ENCODE results near the gene BMPR2.

The BMPR2 gene

GRCh38 chr2:202337706-202338346 lies 38.3 kb upstream of the BMPR2 start:
- no peaks in the 10 kb centered on the region for H3K79me1 ChIP-seq (replicated peaks; ENCODE audit: low read length, poor library complexity, severe bottlenecking)
- no peak overlapping the region for H3K14ac ChIP-seq (ENCODE audit: low read length in 2 of 2)
- no peak overlapping the region for H3K4me3 ChIP-seq (ENCODE audit: insufficient read depth in 1 of 2, low read depth in 1 of 2, low read length in 2 of 2)
- no peak overlapping the region for H4K8ac ChIP-seq (ENCODE audit: low read length)
- no peak overlapping the region for H3K9ac ChIP-seq (ENCODE audit: low read length)
- H2BK12ac ChIP-seq (ENCODE audit: low read length in 2 of 2), result no peak overlapping the region
- no peaks in the 10 kb centered on the region for H3K36me3 ChIP-seq (ENCODE audit: control insufficient read depth in 1 of 2, insufficient read depth in 2 of 2, low read depth in 1 of 2, low read length in 2 of 2)
- DNase-seq, result no peak
- no peak overlapping the region for H3K27ac ChIP-seq (ENCODE audit: low read length, poor library complexity, severe bottlenecking)
- no peak overlapping the region for H3K18ac ChIP-seq (ENCODE audit: low read depth in 1 of 2, low read length in 2 of 2)
- H3K9me3 ChIP-seq (ENCODE audit: control insufficient read depth, low read length), result no peaks in the 10 kb centered on the region
- H3K4me1 ChIP-seq (ENCODE audit: control insufficient read depth, insufficient read depth, low read depth, low read length), result peaks cover 2% of the 10 kb centered on the region
- H3K4ac ChIP-seq (ENCODE audit: low read depth in 1 of 2, low read length in 2 of 2), result no peak overlapping the region
- H3K4me2 ChIP-seq (ENCODE audit: low read length, poor library complexity, severe bottlenecking), result no peak overlapping the region
- no peak overlapping the region for H4K91ac ChIP-seq (ENCODE audit: low read length)
- H2AK5ac ChIP-seq (ENCODE audit: low read length, severe bottlenecking), result no peak overlapping the region
- no peak overlapping the region for H2AFZ ChIP-seq (ENCODE audit: low read depth, low read length)
- WGBS, result 91% methylated on average over 6 of the region's 7 CpGs
- H2BK5ac ChIP-seq (ENCODE audit: low read depth, low read length, poor library complexity, severe bottlenecking), result no peak overlapping the region
- no peak overlapping the region for H2BK120ac ChIP-seq (ENCODE audit: low read depth, low read length)
- no peak overlapping the region for H3K23ac ChIP-seq (ENCODE audit: low read length in 2 of 2)
- no peak overlapping the region for H2BK15ac ChIP-seq (ENCODE audit: low read depth, poor library complexity, severe bottlenecking)
- H3K27me3 ChIP-seq (ENCODE audit: control insufficient read depth in 1 of 2, insufficient read depth in 1 of 2, low read length in 2 of 2), result no peaks in the 10 kb centered on the region

GRCh38 chr2:202339071-202339870 lies 36.9 kb upstream of the BMPR2 start:
- Histone ChIP-seq H2BK12ac (ENCODE audit: low read length in 2 of 2) (no peak overlapping the region), H3K36me3 (ENCODE audit: control insufficient read depth in 1 of 2, insufficient read depth in 2 of 2, low read depth in 1 of 2, low read length in 2 of 2) (no peaks in the 10 kb centered on the region), H3K4ac (ENCODE audit: low read depth in 1 of 2, low read length in 2 of 2) (no peak overlapping the region), H2AK5ac (ENCODE audit: low read length, severe bottlenecking) (no peak overlapping the region), H2BK5ac (ENCODE audit: low read depth, low read length, poor library complexity, severe bottlenecking) (no peak overlapping the region), H3K4me1 (ENCODE audit: control insufficient read depth, insufficient read depth, low read depth, low read length) (peaks cover 2% of the 10 kb centered on the region), H3K23ac (ENCODE audit: low read length in 2 of 2) (no peak overlapping the region), H3K9me3 (ENCODE audit: control insufficient read depth, low read length) (no peaks in the 10 kb centered on the region), H3K4me2 (ENCODE audit: low read length, poor library complexity, severe bottlenecking) (no peak overlapping the region), H2AFZ (ENCODE audit: low read depth, low read length) (no peak overlapping the region), H3K79me1 (replicated peaks; ENCODE audit: low read length, poor library complexity, severe bottlenecking) (no peaks in the 10 kb centered on the region), H4K8ac (ENCODE audit: low read length) (no peak overlapping the region), H3K18ac (ENCODE audit: low read depth in 1 of 2, low read length in 2 of 2) (no peak overlapping the region), H4K91ac (ENCODE audit: low read length) (no peak overlapping the region), H2BK15ac (ENCODE audit: low read depth, poor library complexity, severe bottlenecking) (no peak overlapping the region), H3K27me3 (ENCODE audit: control insufficient read depth in 1 of 2, insufficient read depth in 1 of 2, low read length in 2 of 2) (no peaks in the 10 kb centered on the region), H2BK120ac (ENCODE audit: low read depth, low read length) (no peak overlapping the region), H3K14ac (ENCODE audit: low read length in 2 of 2) (no peak overlapping the region), H3K9ac (ENCODE audit: low read length) (no peak overlapping the region), H3K27ac (ENCODE audit: low read length, poor library complexity, severe bottlenecking) (no peak overlapping the region), H3K4me3 (ENCODE audit: insufficient read depth in 1 of 2, low read depth in 1 of 2, low read length in 2 of 2) (no peak overlapping the region)
- peak; percentile 42 for DNase-seq
- WGBS, result 94% methylated on average over 2 of the region's 3 CpGs

GRCh38 chr2:202344178-202344577 lies 31.9 kb upstream of the BMPR2 start:
- WGBS, result no CpG with 5 or more reads among the region's 1 CpG

GRCh38 chr2:202346180-202346579 lies 29.9 kb upstream of the BMPR2 start:
- Histone ChIP-seq H3K27ac (ENCODE audit: low read length, poor library complexity, severe bottlenecking) (no peak overlapping the region), H3K4me2 (ENCODE audit: low read length, poor library complexity, severe bottlenecking) (no peak overlapping the region), H3K23ac (ENCODE audit: low read length in 2 of 2) (no peak overlapping the region), H4K91ac (ENCODE audit: low read length) (no peak overlapping the region), H2BK5ac (ENCODE audit: low read depth, low read length, poor library complexity, severe bottlenecking) (no peak overlapping the region), H3K4me3 (ENCODE audit: insufficient read depth in 1 of 2, low read depth in 1 of 2, low read length in 2 of 2) (no peak overlapping the region), H3K9me3 (ENCODE audit: control insufficient read depth, low read length) (no peaks in the 10 kb centered on the region), H2BK15ac (ENCODE audit: low read depth, poor library complexity, severe bottlenecking) (no peak overlapping the region), H3K4me1 (ENCODE audit: control insufficient read depth, insufficient read depth, low read depth, low read length) (no peaks in the 10 kb centered on the region), H3K79me1 (replicated peaks; ENCODE audit: low read length, poor library complexity, severe bottlenecking) (no peaks in the 10 kb centered on the region), H2BK120ac (ENCODE audit: low read depth, low read length) (no peak overlapping the region), H3K9ac (ENCODE audit: low read length) (no peak overlapping the region), H2AK5ac (ENCODE audit: low read length, severe bottlenecking) (no peak overlapping the region), H3K18ac (ENCODE audit: low read depth in 1 of 2, low read length in 2 of 2) (no peak overlapping the region), H2BK12ac (ENCODE audit: low read length in 2 of 2) (no peak overlapping the region), H2AFZ (ENCODE audit: low read depth, low read length) (no peak overlapping the region), H3K27me3 (ENCODE audit: control insufficient read depth in 1 of 2, insufficient read depth in 1 of 2, low read length in 2 of 2) (no peaks in the 10 kb centered on the region), H4K8ac (ENCODE audit: low read length) (no peak overlapping the region), H3K4ac (ENCODE audit: low read depth in 1 of 2, low read length in 2 of 2) (no peak overlapping the region), H3K14ac (ENCODE audit: low read length in 2 of 2) (no peak overlapping the region), H3K36me3 (ENCODE audit: control insufficient read depth in 1 of 2, insufficient read depth in 2 of 2, low read depth in 1 of 2, low read length in 2 of 2) (no peaks in the 10 kb centered on the region)
- DNase-seq, result no peak
- WGBS, result 92% methylated on average over 7 of the region's 7 CpGs

More at GRCh38 chr2:202344178-202344577, 31.9 kb upstream of the BMPR2 start:
- Histone ChIP-seq H2AK5ac (ENCODE audit: low read length, severe bottlenecking) (no peak overlapping the region), H3K36me3 (ENCODE audit: control insufficient read depth in 1 of 2, insufficient read depth in 2 of 2, low read depth in 1 of 2, low read length in 2 of 2) (no peaks in the 10 kb centered on the region), H4K91ac (ENCODE audit: low read length) (no peak overlapping the region), H2BK5ac (ENCODE audit: low read depth, low read length, poor library complexity, severe bottlenecking) (no peak overlapping the region), H3K4me3 (ENCODE audit: insufficient read depth in 1 of 2, low read depth in 1 of 2, low read length in 2 of 2) (no peak overlapping the region), H3K79me1 (replicated peaks; ENCODE audit: low read length, poor library complexity, severe bottlenecking) (no peaks in the 10 kb centered on the region), H2BK120ac (ENCODE audit: low read depth, low read length) (no peak overlapping the region), H2AFZ (ENCODE audit: low read depth, low read length) (no peak overlapping the region), H3K27me3 (ENCODE audit: control insufficient read depth in 1 of 2, insufficient read depth in 1 of 2, low read length in 2 of 2) (no peaks in the 10 kb centered on the region), H2BK15ac (ENCODE audit: low read depth, poor library complexity, severe bottlenecking) (no peak overlapping the region), H3K4me2 (ENCODE audit: low read length, poor library complexity, severe bottlenecking) (no peak overlapping the region), H3K4me1 (ENCODE audit: control insufficient read depth, insufficient read depth, low read depth, low read length) (no peaks in the 10 kb centered on the region), H3K14ac (ENCODE audit: low read length in 2 of 2) (no peak overlapping the region), H4K8ac (ENCODE audit: low read length) (no peak overlapping the region), H3K9ac (ENCODE audit: low read length) (no peak overlapping the region), H3K27ac (ENCODE audit: low read length, poor library complexity, severe bottlenecking) (no peak overlapping the region), H3K23ac (ENCODE audit: low read length in 2 of 2) (no peak overlapping the region), H3K4ac (ENCODE audit: low read depth in 1 of 2, low read length in 2 of 2) (no peak overlapping the region), H2BK12ac (ENCODE audit: low read length in 2 of 2) (no peak overlapping the region), H3K18ac (ENCODE audit: low read depth in 1 of 2, low read length in 2 of 2) (no peak overlapping the region), H3K9me3 (ENCODE audit: control insufficient read depth, low read length) (no peaks in the 10 kb centered on the region)
- no peak for DNase-seq

Data from mesenchymal stem cell (in vitro differentiated cells and primary cell).